GM23338 (cell line): ENCODE results near the gene MTHFSD. TPM values are rescaled to one million over a fixed set of nuclear protein-coding genes. Genes with fewer than 3 reads are reported as not detected.
A peak's percentile ranks its signal among the peaks of the same experiment; 100 is the strongest.

Experiments
- ATAC-seq: fragments of 200-7000 bp; cut with Tn5 transposase; 3 replicates; pipeline ENCODE4 v1.9.1; 2020
- DNase-seq: peaks from one replicate; pipeline ENCODE4 v3.0.0-alpha.2; 2015; ENCODE audit warnings: low spot score
- H2AFZ ChIP-seq: fragments of 200-600 bp; sonication (generic); 2 replicates; pipeline ENCODE4 v1.8.0; 2016; ENCODE audit warnings: antibody characterized with exemption, mild to moderate bottlenecking, moderate library complexity
- H3F3A ChIP-seq: fragments of 200-600 bp; sonication (generic); replicated peaks from 2 replicates; pipeline ENCODE4 v1.8.0; 2017; ENCODE audit warnings: antibody characterized with exemption, mixed run types, low read depth
- H3K27ac ChIP-seq: fragments of 200-600 bp; sonication (generic); 2 replicates; pipeline ENCODE4 v1.6.1; 2016; ENCODE audit warnings: low read depth
- H3K27me3 ChIP-seq: fragments of 200-600 bp; sonication (generic); 2 replicates; pipeline ENCODE4 v1.8.0; 2016; ENCODE audit warnings: mild to moderate bottlenecking, mixed run types, moderate library complexity; ENCODE audit not compliant: insufficient read depth
- H3K36me3 ChIP-seq: fragments of 200-600 bp; sonication (generic); 2 replicates; pipeline ENCODE4 v1.8.0; 2016; ENCODE audit warnings: mild to moderate bottlenecking; ENCODE audit not compliant: insufficient read depth
- H3K4me1 ChIP-seq: fragments of 200-600 bp; sonication (generic); 2 replicates; pipeline ENCODE4 v1.8.0; 2016; ENCODE audit warnings: mild to moderate bottlenecking, moderate library complexity; ENCODE audit not compliant: insufficient read depth
- H3K4me2 ChIP-seq: fragments of 200-600 bp; sonication (generic); 2 replicates; pipeline ENCODE4 v1.7.1; 2017; ENCODE audit warnings: mixed run types
- H3K4me3 ChIP-seq: fragments of 200-600 bp; sonication (generic); 2 replicates; pipeline ENCODE4 v1.6.1; 2016; ENCODE audit warnings: mixed run types
- H3K79me2 ChIP-seq: fragments of 200-600 bp; sonication (generic); replicated peaks from 2 replicates; pipeline ENCODE4 v1.8.0; 2017; ENCODE audit warnings: mild to moderate bottlenecking; ENCODE audit not compliant: insufficient read depth
- H3K9me2 ChIP-seq: fragments of 200-600 bp; sonication (generic); 2 replicates; pipeline ENCODE4 v1.8.0; 2017; ENCODE audit not compliant: insufficient read depth
- H4K20me1 ChIP-seq: fragments of 200-600 bp; sonication (generic); replicated peaks from 2 replicates; pipeline ENCODE4 v1.8.0; 2017; ENCODE audit warnings: mild to moderate bottlenecking; ENCODE audit not compliant: insufficient read depth
- H3K27ac Mint-ChIP-seq: 2 replicates; pipeline ENCODE4 v1.8.0; 2020; ENCODE audit warnings: inconsistent platforms, mild to moderate bottlenecking, moderate library complexity, mixed read lengths
- H3K27me3 Mint-ChIP-seq: 3 replicates; pipeline ENCODE4 v1.8.0; 2022; ENCODE audit warnings: low read depth, mild to moderate bottlenecking, moderate library complexity, mixed read lengths, inconsistent platforms; ENCODE audit not compliant: insufficient read depth, poor library complexity
- H3K36me3 Mint-ChIP-seq: 3 replicates; pipeline ENCODE4 v1.8.0; 2021; ENCODE audit warnings: low read depth, mild to moderate bottlenecking, inconsistent platforms, moderate library complexity, mixed read lengths
- H3K4me1 Mint-ChIP-seq: 3 replicates; pipeline ENCODE4 v1.8.0; 2020; ENCODE audit warnings: mild to moderate bottlenecking, inconsistent platforms, mixed read lengths
- H3K4me3 Mint-ChIP-seq: 3 replicates; pipeline ENCODE4 v1.8.0; 2021; ENCODE audit warnings: moderate library complexity, mild to moderate bottlenecking, inconsistent platforms, mixed read lengths
- H3K9me3 Mint-ChIP-seq: 3 replicates; pipeline ENCODE4 v1.8.0; 2020; ENCODE audit warnings: moderate library complexity, mild to moderate bottlenecking, inconsistent platforms, mixed read lengths
- CREB1 ChIP-seq: fragments of 250-450 bp; sonication (Bioruptor Pico); IDR thresholded peaks from 2 replicates; pipeline ENCODE4 v1.5.0; 2020; ENCODE audit warnings: low read depth, mild to moderate bottlenecking, moderate library complexity
- CTCF ChIP-seq, 2 experiments: fragments of 200-600 bp in 1 of 2; sonication (generic) in 1 of 2; conservative IDR thresholded peaks; 2 replicates each; pipeline versions ENCODE4 v1.5.1 to v1.6.1; 2016 to 2017; ENCODE audit warnings: antibody characterized with exemption in 2 of 2, low read depth in 2 of 2, mild to moderate bottlenecking in 2 of 2, moderate library complexity in 1 of 2
- ETS1 ChIP-seq: IDR thresholded peaks from 2 replicates; pipeline ENCODE4 v1.6.1; 2016; ENCODE audit warnings: antibody characterized with exemption
- EZH2 ChIP-seq: fragments of 200-600 bp; sonication (generic); IDR thresholded peaks from one replicate; pipeline ENCODE4 v1.8.0; 2017; ENCODE audit warnings: antibody characterized with exemption, mild to moderate bottlenecking, low read depth; ENCODE audit not compliant: unreplicated experiment
- EZH2phosphoT487 ChIP-seq: fragments of 200-600 bp; sonication (generic); IDR thresholded peaks from one replicate; pipeline ENCODE4 v1.8.1; 2018; ENCODE audit warnings: antibody characterized with exemption; ENCODE audit not compliant: unreplicated experiment
- JUNB ChIP-seq: IDR thresholded peaks from one replicate; pipeline ENCODE4 v1.6.1; 2016; ENCODE audit warnings: antibody characterized with exemption; ENCODE audit not compliant: unreplicated experiment
- NANOG ChIP-seq: IDR thresholded peaks from 2 replicates; pipeline ENCODE4 v1.6.1; 2016; ENCODE audit warnings: antibody characterized with exemption, borderline replicate concordance
- POLR2AphosphoS5 ChIP-seq: IDR thresholded peaks from 2 replicates; pipeline ENCODE4 v1.6.1; 2016; ENCODE audit warnings: antibody characterized with exemption, low read depth
- STAT1 ChIP-seq: IDR thresholded peaks from one replicate; pipeline ENCODE4 v1.6.1; 2016; ENCODE audit warnings: antibody characterized with exemption; ENCODE audit not compliant: unreplicated experiment
- ZNF114 ChIP-seq: fragments of 250-450 bp; sonication (Bioruptor Pico); IDR thresholded peaks from 2 replicates; pipeline ENCODE4 v1.5.0; 2020; ENCODE audit warnings: mild to moderate bottlenecking, moderate library complexity
- ZNF331 ChIP-seq: fragments of 250-450 bp; sonication (Bioruptor Pico); IDR thresholded peaks from 2 replicates; pipeline ENCODE4 v1.5.0; 2020; ENCODE audit warnings: low read depth, mild to moderate bottlenecking, moderate library complexity
- ZNF462 ChIP-seq: fragments of 250-450 bp; sonication (Bioruptor Pico); IDR thresholded peaks from 2 replicates; pipeline ENCODE4 v1.5.0; 2020; ENCODE audit warnings: mild to moderate bottlenecking, moderate library complexity
- polyA plus RNA-seq: library from polyadenylated mRNA; unstranded; fragments of >200 nt; fragmentation: Nextera tagmentation; extraction: Ambion mirVana; gene quantifications from 2 replicates; pipeline ENCODE4 v1.2.1, GENCODE V29; 2016
- total RNA-seq: library from RNA; depleted of rRNA; stranded (reverse); fragments of >200 nt; shearing (Covaris generic); gene quantifications from 2 replicates; pipeline ENCODE4 v1.2.3, GENCODE V29; 2014
- TF ChIP-seq, protein P1 (sequence below): IDR thresholded peaks from one replicate; pipeline ENCODE4 v1.6.1; 2018; ENCODE audit warnings: antibody characterized with exemption; ENCODE audit not compliant: unreplicated experiment

The MTHFSD gene
- total and polyA plus RNA-seq, 2 experiments from 2014 or later = 7.2 to 8.1 TPM

DNA sequence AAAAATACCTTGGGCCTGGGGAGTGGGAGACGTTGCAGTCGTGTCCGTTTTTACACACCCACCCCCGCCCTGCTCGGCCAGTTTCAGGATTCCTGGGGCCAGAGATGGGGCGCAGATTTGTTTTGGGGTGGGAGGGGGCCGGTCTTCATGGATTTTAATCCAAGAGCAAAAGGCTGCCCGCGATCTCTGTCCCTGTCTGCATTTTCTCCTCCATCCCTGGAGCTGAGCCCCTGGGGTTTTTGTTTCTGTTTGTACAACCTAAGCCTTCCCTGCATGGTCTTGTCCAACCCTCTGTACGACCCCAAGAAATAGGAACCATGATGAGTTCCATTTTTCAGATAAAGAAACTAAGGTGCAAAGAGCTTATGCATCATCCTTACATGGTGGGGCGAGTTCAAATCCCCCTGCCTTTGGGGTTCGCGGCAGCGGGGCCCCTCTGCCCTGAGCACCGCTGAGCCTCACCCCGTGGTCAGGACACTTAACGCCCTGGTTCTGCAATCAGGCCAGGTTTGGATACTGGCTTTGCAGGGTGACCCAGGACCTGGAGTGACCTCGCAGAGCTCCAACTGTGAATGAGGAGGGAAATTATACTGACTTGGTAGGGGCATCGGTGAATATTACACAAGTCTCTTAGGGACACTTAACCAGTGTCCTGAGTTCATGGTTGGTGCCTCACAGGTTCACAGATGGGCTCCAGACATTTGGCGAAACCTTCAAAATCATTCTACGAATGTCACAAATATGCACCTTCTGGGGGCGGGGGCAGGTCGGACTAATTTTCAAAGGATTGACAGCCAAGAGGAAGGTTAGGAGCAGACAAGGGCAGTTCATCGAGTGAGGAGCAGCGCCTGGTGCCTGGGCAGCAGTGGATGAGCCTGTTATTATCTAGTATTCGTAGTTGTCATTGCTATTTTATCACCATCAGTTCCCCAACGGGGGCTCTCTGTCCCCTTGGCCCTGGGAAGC is 48.9 kb downstream of the MTHFSD start:
- Histone ChIP-seq H3K4me3 (peak overlapping the region; percentile 41; the same call in 1 of the 2 replicates), H3K4me1 (peaks cover 30% of the 10 kb centered on the region), H3K36me3 (no peaks in the 10 kb centered on the region), H3K9me2 (no peaks in the 10 kb centered on the region), H3K27ac (no peak overlapping the region), H2AFZ (no peak overlapping the region), H4K20me1 (peaks cover 39% of the 10 kb centered on the region), H3K79me2 (no peaks in the 10 kb centered on the region), H3K27me3 (peaks cover 100% of the 10 kb centered on the region), H3K4me2 (peak overlapping the region; percentile 67), H3F3A (0 out of 2 replicates have a peak, but pooled peaks cover 19% of the 10 kb centered on the region)
- no peak overlapping the region for H3K27ac Mint-ChIP-seq
- no peaks in the 10 kb centered on the region; the same call in 2 of the 3 replicates for H3K36me3 Mint-ChIP-seq
- DNase-seq = no peak
- H3K9me3 Mint-ChIP-seq = peaks cover 11% of the 10 kb centered on the region; the same call in 2 of the 3 replicates
- ATAC-seq = no peak
- peaks cover 94% of the 10 kb centered on the region for H3K27me3 Mint-ChIP-seq
- peak overlapping the region; percentile 55 for H3K4me3 Mint-ChIP-seq
- peaks cover 40% of the 10 kb centered on the region for H3K4me1 Mint-ChIP-seq
- TF ChIP-seq ZNF462 (CRISPR knock-in tag) (no peak), EZH2 (peak; percentile 99), NANOG (no peak), CREB1 (CRISPR knock-in tag) (no peak), JUNB (no peak), EZH2phosphoT487 (peak; percentile 91), STAT1 (no peak), ZNF114 (no peak), ZNF331 (CRISPR knock-in tag) (no peak), CTCF (conservative IDR thresholded peaks at IDR 0.05; ENCODE audit: low read depth in 2 of 2) (no peak), POLR2AphosphoS5 (no peak), ETS1 (no peak)
- TF ChIP-seq, protein P1, sequence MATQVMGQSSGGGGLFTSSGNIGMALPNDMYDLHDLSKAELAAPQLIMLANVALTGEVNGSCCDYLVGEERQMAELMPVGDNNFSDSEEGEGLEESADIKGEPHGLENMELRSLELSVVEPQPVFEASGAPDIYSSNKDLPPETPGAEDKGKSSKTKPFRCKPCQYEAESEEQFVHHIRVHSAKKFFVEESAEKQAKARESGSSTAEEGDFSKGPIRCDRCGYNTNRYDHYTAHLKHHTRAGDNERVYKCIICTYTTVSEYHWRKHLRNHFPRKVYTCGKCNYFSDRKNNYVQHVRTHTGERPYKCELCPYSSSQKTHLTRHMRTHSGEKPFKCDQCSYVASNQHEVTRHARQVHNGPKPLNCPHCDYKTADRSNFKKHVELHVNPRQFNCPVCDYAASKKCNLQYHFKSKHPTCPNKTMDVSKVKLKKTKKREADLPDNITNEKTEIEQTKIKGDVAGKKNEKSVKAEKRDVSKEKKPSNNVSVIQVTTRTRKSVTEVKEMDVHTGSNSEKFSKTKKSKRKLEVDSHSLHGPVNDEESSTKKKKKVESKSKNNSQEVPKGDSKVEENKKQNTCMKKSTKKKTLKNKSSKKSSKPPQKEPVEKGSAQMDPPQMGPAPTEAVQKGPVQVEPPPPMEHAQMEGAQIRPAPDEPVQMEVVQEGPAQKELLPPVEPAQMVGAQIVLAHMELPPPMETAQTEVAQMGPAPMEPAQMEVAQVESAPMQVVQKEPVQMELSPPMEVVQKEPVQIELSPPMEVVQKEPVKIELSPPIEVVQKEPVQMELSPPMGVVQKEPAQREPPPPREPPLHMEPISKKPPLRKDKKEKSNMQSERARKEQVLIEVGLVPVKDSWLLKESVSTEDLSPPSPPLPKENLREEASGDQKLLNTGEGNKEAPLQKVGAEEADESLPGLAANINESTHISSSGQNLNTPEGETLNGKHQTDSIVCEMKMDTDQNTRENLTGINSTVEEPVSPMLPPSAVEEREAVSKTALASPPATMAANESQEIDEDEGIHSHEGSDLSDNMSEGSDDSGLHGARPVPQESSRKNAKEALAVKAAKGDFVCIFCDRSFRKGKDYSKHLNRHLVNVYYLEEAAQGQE = no peak
